Activated CD4-positive, alpha-beta T cell treated with anti-CD3 and anti-CD28 coated beads, Interleukin-2, Interleukin-6, amounts not matched to agents 100 ng/mL and 50 ng/mL, durations not matched to agents 16 hours and 8 hours (primary cell): ENCODE data around the gene BLCAP.
"Not testable (repeated sequence)": the region's sequence is repeated elsewhere in the genome, so short reads cannot be mapped to it uniquely, and the experiment has no call there.

Source experiments
- DNase-seq: peaks from one replicate; pipeline ENCODE4 v3.0.0-alpha.2; 2020

BLCAP gene

DNA sequence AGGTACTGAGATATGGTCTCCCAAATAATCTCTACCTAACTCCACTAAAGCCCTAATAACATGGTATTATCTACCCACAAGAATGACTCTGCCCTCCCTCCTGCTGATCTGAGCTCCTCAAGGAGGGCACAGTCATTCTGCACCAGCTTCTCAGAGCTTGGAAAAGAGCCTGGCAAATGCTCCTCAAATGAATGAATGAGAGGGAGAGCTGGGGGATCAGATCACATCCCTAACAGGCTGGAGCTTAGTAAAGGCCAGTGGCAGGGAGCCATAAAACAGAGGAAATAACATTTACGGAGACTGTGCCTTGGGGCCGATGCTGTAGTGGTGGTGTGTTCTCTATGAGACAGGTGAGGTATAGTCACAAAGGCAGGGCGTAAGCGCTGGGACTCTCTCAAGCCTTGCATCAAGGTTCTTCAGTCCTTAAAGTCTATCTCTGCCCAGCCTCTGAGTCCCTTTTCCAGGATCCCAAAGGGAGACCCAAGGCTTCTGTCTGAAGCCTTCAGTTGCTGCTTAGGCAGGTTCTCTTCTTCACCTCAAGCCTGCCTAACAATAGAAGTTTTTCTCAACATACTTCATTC is 13.8 kb downstream of the BLCAP start:
- no peak for DNase-seq

DNA sequence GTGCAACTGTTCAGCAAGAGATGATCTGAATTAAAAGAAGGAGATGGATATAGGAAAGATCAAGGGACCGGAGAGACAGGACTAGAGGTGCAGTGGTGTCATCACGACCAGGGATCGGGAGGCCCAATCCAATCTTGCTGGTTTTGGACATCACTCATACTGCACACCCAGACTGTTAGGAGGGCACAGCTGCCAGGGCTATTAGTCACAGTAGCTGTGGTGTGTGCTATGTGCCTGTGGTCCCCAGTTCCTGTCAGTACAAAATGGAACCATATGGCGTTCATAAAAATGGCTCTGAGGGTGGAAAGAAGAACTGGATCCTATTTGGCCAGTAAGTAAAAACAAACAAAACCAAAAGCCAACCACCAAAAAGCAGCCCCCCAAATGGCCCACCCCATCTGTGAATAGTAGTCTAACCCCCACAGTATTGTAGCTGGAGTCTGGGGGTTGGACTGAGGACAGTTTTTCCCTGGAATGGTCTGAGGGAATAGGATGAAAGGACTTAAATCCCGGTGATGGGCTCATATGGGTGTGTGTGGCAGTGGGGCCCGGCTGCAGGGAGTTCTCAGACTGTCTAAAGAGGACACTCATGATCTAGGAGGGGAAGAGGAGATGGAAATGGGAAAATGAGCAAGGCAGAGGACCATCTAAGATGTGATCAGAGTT is 15.9 kb downstream of the BLCAP start:
- no peak for DNase-seq

DNA sequence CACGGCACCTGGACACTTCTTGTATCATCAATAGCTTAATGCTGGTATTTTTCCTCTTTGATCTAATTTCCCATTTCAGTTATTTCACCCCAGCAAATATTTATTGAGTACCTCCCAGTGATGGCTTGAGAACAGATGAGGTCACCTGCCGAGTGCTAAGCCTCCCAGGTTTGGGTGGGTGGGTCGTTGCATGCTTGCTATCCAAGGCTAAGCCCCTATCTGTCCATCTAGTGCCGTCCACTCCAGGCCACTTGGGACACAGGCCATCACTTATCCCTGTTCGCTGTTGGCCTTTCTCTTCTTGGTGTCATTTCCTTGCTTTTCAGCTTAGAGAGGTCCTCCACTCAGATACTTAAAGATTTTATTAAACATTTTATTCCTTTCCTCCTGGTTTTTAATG is 17.4 kb downstream of the BLCAP start:
- no peak for DNase-seq

DNA sequence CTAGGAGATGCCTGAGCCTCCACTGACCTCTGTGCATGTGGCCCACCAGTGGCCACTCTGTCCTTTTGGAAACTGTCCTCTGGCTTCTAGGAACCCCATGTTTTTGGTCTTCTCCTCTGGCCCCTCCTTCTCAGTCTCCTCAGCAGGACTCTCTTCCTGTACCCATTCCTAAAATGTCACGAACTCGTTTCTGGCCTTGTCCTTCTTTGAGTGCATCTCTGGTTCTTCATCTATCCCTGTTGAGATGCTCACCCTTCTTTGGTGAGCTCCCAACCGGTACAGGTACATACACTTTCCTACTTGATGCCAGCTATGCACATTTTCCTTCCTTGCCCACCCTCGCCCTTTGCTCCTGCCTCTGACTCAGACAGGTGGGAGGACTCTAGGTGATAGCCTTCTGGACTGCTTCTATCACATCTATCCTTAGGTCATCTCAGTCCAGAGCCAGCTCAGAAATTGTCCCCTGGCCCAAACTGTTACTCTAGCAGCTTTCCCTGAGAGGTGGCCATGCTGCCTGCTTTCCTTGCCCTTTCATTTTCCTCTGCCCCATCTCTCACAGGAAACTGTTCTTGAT is 21.4 kb downstream of the BLCAP start:
- no peak for DNase-seq

DNA sequence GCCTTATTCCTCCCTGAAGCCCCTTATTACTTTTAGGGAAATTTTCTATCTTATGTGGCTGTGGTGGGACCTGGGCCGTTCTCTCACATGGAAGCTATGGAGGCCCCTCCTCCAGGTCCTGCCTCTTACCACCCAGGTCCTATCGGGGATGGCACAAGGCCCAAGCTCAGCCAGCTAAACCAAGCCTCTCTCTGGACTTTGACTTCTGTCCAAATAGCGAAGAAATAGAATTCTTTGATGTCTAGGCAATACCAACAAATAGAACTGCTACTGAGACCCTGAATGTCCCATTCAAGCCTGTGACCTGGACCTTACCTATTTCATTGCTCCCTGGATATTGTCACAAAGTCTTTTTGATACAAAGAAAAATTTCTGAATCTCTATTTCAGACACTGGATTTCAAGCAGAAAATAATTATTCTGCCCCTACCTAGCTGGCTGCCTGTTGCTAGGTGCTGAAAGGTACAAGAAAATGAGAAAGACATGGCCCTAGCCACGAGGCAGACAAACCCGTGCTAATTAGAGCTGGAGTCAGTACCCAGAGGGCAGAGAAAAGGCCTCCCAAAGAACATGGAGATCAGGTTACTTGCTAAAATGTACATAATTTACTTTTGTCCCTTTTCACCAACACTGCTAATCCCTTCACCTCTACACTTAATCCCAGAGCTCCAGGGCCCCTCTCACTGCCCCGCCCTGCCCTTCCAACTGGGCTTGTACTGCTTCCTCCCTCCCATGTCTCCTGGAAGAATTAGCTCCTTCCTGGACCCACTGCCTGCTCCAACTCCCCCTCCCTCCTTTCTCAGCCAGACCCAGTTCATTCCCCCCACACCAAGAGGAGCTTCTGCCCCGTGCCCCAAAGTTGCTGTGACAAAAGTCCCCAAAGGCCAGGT is 22.2 kb downstream of the BLCAP start:
- DNase-seq = no peak

DNA sequence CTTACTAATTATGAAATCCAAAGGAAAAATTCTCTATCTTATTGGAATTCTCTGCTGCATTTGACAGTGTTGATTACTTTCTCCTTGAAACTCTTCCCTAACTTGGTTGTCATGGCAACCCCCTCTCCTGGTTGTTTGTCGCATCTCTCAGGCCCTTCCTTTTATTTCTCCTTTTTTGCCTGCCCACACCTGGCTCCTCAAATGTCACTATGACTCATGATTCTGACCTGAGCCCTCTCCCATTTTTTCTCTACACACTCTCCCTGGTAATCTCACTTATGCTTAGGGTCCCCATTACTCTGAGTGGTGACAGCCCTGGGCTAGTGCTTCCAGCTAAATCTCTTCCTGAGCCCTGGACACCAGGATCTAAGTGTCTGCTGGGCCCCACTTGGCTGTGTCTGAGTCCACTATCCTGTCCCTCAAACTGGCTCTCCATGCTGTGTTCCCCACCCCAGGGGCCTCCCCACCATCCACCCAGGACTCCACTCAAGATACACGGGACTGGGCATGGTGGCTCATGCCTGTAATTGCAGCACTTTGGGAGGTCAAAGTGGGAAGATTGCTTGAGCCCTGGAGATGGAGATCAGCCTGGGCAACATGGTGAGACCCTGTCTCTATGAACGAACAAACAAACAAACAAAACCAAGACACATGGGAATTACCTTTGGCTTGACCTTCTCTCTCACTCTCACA is 23.1 kb downstream of the BLCAP start:
- DNase-seq = no peak

DNA sequence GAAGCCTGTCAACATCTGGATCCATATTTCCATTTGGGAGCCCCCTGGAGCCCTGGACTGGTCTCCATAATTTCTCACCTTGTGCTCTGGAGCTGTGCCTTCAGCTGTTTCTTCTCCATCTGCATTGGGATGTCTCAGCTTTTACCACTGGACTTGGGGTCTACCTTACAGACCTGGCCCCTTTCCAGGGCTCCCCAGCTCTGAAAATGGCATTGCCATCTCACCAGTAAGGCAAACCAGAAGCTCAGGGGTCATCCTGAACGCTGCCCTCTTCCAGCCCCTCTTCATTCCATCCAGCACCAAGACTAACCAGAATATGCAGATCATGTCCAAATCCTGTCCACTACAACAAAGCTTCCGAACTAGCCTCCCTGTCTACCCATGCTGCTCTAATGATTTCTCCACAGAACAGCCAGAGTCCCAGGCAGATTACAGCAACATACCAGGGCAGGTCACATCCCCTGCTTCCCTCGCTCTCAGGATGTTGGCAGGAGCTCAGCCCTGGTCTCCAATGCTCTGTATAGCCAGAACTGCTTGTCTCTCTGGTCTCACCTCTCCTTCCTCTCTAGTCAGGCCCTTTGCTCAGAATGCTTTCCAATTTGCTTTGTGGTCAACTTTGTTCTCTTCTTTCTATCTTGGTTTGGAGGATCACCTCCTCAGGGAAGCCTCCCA is 24.3 kb downstream of the BLCAP start:
- DNase-seq = no peak

DNA sequence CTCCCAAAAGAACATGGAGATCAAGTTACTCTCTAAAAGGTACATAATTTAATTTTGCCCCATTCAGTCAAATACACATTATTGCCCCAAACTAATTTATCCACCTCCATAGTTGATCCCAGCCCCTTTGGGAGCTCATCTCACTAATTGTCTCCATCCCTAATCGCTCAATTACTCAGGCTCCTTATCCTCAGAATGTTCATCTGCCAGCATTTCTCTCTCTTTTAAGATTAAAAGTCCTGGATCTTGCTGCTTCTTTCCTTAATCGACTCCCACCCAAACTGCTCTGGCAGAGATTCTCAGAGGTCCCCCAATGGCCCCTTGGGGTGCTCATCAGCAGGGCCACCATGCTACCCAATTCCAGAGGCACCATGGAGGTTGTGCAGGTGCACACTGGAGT is 25.0 kb downstream of the BLCAP start:
- no peak for DNase-seq

DNA sequence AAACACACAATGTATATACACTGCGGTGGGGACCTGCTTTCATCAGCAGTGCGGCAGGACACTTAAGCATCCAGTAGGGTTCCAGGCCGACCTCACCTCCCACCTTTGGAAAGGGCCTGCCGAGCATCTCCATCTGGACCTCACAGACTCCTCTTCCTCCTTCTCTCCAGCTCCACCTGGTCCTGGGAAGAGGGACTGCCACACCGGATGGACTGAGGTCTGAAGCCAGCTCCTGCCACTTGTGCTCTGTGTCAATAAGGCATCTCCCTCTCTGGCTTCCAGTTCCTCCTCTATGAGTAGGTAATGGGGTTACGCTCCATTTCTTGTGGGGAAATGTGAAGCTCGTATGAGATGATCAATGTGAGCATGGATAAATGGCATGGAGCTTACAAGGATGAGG is 25.7 kb downstream of the BLCAP start:
- no peak for DNase-seq

DNA sequence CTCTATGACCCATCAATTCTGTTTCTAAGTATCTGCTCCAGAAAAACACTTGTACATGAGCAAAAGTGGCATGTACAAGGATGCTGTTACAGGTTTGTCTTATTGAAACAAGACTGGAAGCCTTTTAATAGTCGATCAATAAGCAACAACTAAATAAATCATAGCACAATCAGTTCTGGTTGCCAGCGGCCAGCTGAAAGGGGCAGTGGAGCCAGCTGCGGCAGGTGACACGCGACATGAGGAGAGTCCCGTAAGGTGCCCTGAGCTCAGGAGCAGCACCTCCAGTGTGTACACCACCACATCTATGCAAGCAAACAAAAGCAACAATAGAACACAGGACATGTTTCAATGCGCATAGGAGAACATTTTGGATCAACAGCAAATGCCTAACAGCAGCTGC is 27.4 kb downstream of the BLCAP start:
- no peak for DNase-seq

DNA sequence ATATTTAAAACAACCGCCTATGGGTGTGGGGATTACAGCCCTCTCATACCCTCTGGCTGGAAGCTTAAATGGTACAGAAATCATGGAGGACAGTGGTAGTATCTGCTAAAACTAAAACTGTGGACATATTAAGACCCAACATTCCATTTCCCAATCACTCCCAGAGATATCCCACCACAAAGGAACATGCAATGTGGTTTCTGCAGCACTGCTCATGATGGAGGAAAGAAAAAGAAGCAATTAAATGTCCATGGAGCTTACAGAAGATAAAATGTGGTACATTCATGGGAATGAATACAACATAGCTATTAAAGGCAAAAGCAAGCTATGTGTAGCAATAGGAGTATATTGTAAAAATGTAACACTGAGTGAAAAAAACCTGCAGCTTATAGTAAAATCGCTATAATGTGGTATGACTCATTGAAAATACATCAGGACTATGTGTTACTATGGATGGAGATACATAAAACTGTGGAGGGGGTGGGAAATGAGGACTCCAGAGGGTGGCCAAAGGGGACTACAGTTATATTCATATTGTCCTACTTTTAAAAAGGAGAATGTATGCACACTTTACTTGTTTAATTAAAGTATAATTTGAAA is 29.5 kb downstream of the BLCAP start:
- DNase-seq = no peak

DNA sequence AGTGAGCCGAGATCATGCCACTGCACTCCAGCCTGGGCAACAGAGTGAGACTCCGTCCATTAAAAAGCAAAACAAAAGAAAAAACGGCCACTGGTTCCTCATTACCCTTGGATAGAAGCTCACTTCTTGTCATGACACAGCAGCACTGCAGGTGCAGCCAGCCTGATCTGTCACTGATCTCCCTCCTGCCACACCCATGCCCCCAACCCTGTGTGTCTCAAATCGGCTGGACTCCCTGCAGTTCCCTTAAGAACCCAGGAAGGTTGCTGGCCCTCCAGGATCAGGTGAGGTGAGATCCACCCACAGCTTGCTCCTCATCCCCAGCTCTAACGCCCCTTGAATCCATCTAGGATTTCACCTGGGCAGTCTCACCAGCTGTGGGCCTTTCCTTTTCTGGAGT is 32.9 kb downstream of the BLCAP start:
- DNase-seq = no peak

DNA sequence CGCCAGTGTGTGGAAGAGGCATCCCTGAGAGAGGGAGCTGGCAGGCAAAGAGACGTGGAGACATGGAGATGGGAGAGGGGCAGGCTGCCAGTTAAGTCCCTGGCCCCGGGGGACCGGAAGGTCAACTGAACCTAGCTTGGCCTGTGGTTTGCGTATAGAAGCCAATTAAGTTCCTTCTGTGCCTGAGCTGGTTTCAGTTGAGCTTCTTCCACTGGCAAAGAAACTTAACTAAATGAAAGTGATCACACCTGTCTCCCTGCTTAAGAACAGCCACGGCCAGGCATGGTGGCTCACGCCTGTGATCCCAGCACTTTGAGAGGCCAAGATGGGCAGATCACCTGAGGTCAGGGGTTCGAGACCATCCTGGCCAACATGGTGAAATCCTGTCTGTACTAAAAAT is 33.4 kb downstream of the BLCAP start:
- DNase-seq = no peak

DNA sequence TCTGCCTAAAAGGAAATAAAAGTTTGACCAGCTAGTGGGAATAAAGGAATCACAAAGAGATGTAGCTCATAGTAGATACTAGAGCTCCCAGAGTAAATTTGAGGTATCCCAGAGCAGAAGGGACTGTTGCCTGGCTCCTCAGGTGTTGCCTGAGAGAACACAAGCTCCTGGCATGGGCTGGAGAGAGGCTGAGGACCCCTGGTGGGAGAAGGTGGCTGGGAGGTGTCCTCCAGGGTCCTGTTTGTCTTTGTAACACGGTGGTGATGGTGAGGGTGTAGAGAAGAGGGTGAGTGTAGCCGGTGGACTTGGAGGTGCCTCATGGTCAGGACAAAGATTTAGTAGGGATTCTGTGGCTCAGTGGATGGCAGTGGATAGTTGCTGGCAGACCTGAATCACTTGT is 34.7 kb downstream of the BLCAP start:
- no peak for DNase-seq

DNA sequence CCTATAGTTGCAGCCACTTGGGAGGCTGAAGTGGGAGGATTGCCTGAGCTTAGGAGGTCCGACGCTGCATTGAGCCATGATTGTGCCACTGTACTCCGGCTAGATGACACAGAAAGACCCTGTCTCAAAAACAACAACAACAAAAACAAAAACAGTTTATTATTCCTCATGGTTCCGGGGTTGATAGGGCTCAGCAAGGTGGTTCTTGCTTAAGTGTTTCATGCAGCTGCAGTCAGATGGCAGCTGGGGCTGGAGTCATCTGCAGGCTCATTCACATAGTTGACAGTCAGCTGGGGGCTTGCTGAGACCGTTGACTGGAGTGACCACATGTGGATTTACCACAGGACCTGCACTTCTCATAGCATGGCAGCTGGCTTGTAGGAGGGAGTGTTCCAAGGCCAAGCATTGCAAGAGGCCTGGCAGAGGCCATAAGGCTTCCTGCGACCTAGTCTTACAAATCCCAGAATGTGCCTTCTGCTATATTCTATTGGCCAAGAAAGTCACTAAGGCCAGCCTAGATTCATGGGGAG is 35.5 kb downstream of the BLCAP start:
- DNase-seq = no peak

DNA sequence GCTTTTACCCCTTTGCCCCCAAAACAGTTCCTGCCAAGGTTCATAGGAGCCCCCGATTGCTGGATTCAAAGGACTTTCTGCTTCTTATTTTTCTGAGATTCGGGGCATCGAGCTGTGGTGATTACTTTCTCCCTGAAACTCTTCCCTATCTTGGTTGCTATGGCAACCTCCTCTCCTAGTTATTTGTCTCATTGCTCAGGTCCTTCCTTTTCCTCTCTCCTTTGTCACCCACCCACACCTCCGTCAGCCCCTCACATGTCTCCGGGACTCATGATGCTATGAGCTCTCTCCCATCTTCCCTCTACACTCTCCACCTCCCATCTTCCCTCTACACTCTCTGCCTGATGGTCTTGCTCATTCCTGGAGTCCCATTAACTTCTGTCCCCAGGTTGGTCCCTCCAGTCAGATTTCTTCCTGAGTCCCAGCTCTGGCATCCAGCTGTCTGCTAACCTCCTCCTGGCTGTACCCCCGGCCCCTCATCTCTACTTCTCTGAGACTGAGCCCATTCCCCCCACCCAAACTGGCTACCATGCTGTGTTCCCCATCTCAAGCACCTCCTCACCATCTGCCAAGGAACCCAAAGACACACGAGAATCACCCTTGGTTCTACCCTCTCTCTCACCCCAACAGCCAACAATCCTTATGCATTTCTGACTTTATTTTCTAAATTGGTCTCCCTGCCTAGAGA is 36.9 kb downstream of the BLCAP start:
- DNase-seq = no peak

DNA sequence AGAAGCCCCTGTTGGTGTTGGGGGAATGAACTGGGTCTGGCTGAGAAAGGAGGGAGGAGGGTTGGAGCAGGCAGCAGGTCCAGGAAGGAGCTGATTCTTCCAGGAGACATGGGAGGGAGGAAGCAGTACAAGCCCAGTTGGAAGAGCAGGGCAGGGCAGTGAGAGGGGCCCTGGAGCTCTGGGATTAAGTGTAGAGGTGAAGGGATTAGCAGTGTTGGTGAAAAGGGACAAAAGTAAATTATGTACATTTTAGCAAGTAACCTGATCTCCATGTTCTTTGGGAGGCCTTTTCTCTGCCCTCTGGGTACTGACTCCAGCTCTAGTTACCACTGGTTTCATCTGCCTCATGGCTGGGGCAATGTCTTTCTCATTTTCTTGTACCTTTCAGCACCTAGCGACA is 41.5 kb downstream of the BLCAP start:
- DNase-seq = not testable (repeated sequence)

DNA sequence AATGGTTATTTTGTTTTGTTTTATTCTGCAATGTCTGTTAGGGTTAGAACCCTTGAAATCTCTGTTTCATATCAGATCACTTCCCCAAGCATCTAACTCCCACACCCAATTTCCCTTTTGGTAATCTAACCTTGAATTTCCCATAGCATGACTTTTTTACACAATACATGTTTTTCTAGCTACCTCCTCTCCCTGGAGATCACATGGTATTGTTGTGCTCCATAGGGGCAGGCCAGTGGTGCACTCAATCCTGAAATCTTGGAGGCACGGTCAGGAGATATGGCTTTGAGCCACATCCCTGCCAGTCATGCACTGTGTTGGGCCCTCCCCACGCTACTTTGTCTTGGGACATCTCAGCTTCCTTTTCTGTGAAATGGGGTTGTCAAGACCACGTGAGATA is 43.3 kb downstream of the BLCAP start:
- no peak for DNase-seq

DNA sequence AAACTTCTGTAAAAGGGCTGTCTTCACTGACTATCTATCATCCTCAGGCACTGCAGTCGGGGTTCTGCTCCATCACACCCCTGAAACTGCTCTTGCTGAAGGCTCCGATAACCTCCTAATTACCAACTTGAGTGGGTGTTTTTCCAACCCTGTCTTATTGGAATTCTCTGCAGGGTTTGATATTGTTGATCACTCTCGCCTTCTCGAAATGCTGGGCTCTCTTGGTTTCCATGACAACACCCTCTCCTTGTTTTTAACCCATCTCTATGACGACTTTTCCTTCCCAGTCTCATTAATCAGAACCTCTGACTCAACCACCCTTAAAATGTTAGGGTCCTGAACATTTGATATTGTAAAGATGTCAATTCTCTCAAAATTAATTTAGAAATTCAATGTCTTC is 46.1 kb downstream of the BLCAP start:
- DNase-seq = no peak

DNA sequence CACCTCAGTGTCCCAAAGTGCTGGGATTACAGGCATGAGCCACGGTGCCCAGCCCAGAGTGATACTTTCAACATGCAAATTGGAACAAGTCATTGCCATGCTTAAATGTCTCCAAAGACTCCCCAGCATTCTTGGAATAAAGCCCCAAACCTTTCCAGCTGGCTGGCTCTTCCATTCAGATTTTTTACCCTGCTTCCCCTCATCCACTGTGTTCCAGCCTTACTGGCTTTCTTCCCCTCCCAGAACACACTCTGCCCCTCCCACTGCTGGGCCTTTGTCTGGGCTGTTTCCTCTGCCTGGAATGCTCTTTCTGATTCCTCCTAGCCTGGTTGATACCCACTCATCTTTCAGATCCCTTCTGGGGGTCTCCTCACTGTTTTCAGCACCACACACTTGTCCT is 46.8 kb downstream of the BLCAP start:
- no peak for DNase-seq
